HG03159 (cell line): ENCODE results near the gene PRKCE.

Source experiments
- ATAC-seq: cut with Tn5 transposase; IDR thresholded peaks from one replicate; pipeline ENCODE4 v1.9.1; 2021; ENCODE audit warnings: mild to moderate bottlenecking, moderate library complexity; ENCODE audit not compliant: unreplicated experiment

PRKCE gene

GRCh38 chr2:46002947-46003346, 351.5 kb downstream of the PRKCE start:
- no peak for ATAC-seq

GRCh38 chr2:46003903-46004473, 352.5 kb downstream of the PRKCE start:
- ATAC-seq = no peak

- ATAC-seq = no peak
Observed at GRCh38 chr2:46006473-46007025, 355.1 kb downstream of the PRKCE start.

- no peak for ATAC-seq
Observed at GRCh38 chr2:46007412-46007811, 355.9 kb downstream of the PRKCE start.

GRCh38 chr2:46008091-46008870, 356.8 kb downstream of the PRKCE start:
- ATAC-seq = no peak

- no peak for ATAC-seq
Observed at GRCh38 chr2:46009315-46009714, 357.8 kb downstream of the PRKCE start.

- ATAC-seq = no peak
Observed at GRCh38 chr2:46009772-46010171, 358.3 kb downstream of the PRKCE start.

- no peak for ATAC-seq
Observed at GRCh38 chr2:46010223-46010924, 358.9 kb downstream of the PRKCE start.

GRCh38 chr2:46010925-46011490, 359.5 kb downstream of the PRKCE start:
- no peak for ATAC-seq

- ATAC-seq = no peak
Observed at GRCh38 chr2:46012618-46013240, 361.3 kb downstream of the PRKCE start.

- ATAC-seq = no peak
Observed at GRCh38 chr2:46013726-46014125, 362.3 kb downstream of the PRKCE start.

GRCh38 chr2:46014911-46015654, 363.6 kb downstream of the PRKCE start:
- ATAC-seq = no peak

- no peak for ATAC-seq
Observed at GRCh38 chr2:46015671-46016070, 364.2 kb downstream of the PRKCE start.

GRCh38 chr2:46016091-46016490, 364.6 kb downstream of the PRKCE start:
- no peak for ATAC-seq

GRCh38 chr2:46018773-46019591, 367.5 kb downstream of the PRKCE start:
- ATAC-seq = no peak

GRCh38 chr2:46020416-46020815, 368.9 kb downstream of the PRKCE start:
- ATAC-seq = no peak

- ATAC-seq = no peak
Observed at GRCh38 chr2:46023165-46023854, 371.8 kb downstream of the PRKCE start.

GRCh38 chr2:46024146-46024779, 372.8 kb downstream of the PRKCE start:
- ATAC-seq = no peak
